ENCODE measurements around the gene PLCB1.
"Not testable (repeated sequence)": the region's sequence is repeated elsewhere in the genome, so short reads cannot be mapped to it uniquely, and the experiment has no call there.

PLCB1 gene

DNA sequence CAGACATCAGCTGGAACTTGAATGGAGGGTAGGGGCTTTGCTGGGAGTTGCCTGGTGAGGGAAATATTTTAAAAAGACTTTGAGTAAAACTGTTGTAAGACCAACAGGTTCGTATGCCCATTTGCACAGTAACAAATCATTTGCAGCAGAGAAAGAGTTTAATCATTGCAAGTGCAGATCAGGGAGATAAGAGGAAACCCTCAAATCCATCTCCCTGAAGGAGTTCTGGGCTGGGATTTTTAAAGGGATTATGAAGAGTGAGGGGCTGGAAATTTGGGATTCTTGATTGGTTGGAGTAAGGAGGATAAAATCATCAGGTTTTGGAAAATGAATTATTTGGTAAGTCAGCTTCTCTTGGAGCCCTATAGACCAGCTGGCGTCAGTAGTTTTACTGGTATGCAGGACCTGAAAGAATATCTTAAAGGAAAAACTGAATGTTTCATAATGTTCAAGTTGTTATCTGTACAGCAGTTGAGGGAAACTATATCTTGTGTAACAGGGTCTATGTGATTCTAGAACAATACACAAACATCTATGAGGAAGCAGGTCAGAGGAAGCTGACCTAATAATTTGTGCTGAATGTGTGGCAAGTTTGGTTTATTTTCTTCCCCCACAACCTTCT, 295.5 kb downstream of the PLCB1 start:
- Mint-ChIP-seq H3K27me3 (peaks cover 7% of the 10 kb centered on the region), H3K27ac (no peak overlapping the region), H3K36me3 (no peaks in the 10 kb centered on the region), H3K9me3 (no peaks in the 10 kb centered on the region), H3K4me1 (no peaks in the 10 kb centered on the region), H3K4me3 (no peak overlapping the region)
- DNase-seq (ENCODE audit: low spot score in 2 of 2): no peak
- ATAC-seq (ENCODE audit: low read depth): no peak

DNA sequence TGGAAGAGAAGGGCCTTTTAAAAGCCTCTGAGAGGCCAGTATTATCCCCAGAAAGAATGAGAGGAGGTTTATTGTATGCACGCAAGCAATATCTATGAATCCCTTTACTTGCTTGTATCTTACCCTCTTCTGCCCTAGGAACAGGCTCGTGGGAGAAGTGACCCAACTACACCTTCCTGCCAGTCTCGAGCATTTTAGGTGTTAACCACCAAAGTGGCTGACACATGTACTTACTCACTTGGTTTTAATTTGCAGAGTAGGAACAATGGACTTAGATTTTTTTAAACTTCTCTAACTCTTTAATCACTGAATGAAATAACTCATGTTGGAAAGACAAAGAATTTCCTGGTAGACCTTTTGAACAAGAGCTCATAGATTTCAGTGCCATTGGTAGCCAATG, 296.9 kb downstream of the PLCB1 start:
- Mint-ChIP-seq H3K9me3 (no peaks in the 10 kb centered on the region), H3K27ac (no peak overlapping the region), H3K4me3 (no peak overlapping the region), H3K27me3 (peaks cover 5% of the 10 kb centered on the region), H3K4me1 (no peaks in the 10 kb centered on the region), H3K36me3 (no peaks in the 10 kb centered on the region)
- no peak for DNase-seq (ENCODE audit: low spot score in 2 of 2)
- no peak for ATAC-seq (ENCODE audit: low read depth)

DNA sequence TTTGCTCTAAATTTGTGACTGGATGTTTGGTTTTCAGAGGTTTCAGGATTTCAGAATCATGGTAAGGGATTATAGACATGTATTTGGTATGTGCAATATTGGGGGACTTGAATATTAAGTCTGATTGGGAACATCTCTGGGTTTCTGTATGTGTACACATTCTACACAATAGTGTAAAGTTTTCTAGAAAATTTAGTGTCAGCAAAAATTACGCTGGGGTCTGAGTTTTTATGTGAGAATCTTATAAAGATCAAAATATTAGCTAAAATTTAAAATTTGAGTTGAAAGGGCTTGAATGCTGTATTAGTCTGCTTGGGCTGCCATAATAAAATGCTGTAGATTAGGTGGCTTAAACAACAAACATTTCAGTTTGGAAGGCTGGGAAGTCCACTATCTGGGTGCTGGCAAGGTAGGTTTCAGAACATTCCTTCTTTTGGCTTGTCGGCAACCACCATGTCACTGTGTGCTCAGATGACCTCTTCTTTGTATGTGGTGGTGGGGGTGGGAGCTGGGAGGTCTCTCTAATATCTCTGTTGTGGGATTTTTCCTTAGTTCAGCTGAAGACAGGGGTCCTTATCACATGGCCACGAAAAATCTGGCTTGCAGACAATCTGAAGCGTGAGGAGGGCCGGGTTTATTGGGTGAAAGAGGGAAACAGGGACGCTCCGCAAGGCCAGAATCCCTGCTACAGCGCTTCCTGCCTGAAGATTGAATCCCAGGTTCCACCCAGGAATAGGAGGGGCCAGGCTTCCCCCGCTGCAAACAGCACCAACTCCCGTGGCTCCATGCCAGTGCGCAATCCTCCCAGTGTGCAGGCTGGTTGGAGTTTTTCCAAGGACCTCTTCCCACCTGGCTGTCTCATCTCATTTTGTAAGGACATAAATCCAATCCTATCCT, 299.7 kb downstream of the PLCB1 start:
- DNase-seq (ENCODE audit: low spot score in 2 of 2): no peak
- ATAC-seq (ENCODE audit: low read depth): no peak
- Mint-ChIP-seq H3K4me3 (no peak overlapping the region), H3K4me1 (no peaks in the 10 kb centered on the region), H3K9me3 (no peaks in the 10 kb centered on the region), H3K36me3 (no peaks in the 10 kb centered on the region), H3K27ac (no peak overlapping the region), H3K27me3 (peaks cover 2% of the 10 kb centered on the region)

DNA sequence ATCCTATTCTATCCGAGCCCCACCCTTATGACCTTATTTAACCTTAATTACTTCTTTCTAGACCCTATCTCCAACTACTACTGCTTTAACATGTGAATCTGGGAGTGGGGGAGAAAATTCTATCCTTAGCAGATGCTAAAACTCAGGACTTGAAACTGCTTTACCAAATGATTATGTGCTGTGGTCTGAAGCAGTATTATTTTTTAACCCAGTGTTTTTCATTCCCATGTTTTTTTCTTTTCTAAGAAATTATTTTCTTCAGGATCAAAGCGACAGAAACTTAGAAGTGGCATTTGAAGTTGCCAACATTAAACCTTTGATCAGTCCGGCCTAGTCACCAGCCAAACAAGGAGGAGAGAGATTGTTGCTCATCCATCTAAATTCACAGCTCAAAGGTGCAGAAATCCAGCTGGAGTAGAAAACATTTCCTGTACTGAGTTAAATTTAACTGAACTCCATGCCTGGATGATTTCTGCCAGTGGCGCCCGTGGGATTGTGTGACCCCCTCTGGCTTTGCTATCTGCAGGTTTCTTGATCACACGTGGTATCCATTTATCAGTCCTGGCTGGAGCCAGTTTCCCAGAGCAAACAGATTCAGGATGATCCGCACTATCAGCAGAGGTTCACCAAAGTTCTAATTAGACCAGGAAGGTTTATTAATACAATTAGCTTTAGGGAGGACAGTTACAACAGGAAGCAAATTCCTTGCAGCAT, 300.5 kb downstream of the PLCB1 start:
- ATAC-seq (ENCODE audit: low read depth): no peak
- DNase-seq (ENCODE audit: low spot score in 2 of 2): no peak
- Mint-ChIP-seq H3K27me3 (peaks cover 2% of the 10 kb centered on the region), H3K9me3 (no peaks in the 10 kb centered on the region), H3K36me3 (no peaks in the 10 kb centered on the region), H3K4me3 (no peak overlapping the region), H3K27ac (no peak overlapping the region), H3K4me1 (no peaks in the 10 kb centered on the region)

DNA sequence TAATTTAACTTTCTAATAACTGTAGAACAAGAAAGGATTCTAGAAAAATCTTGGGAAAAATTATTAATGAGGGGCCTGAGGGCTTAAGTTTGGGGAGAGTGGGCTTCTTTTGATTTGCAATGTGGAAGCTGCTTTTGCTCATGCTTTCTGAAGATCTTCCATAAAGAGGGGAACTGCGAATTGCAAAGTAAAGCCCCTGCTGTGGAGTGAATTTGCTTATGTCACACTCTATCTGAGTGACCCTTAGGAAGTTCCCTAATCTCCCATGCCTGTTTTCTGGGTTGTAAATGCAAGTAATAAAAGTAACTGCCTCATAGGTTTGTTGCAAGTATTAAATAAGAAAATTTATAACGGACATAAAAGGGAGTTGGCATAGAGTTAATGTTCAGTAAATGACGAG, 301.2 kb downstream of the PLCB1 start:
- DNase-seq (ENCODE audit: low spot score in 2 of 2) (no peak), ATAC-seq (ENCODE audit: low read depth) (no peak)
- Mint-ChIP-seq H3K27ac (no peak overlapping the region), H3K27me3 (peaks cover 2% of the 10 kb centered on the region), H3K9me3 (no peaks in the 10 kb centered on the region), H3K36me3 (no peaks in the 10 kb centered on the region), H3K4me1 (no peaks in the 10 kb centered on the region), H3K4me3 (no peak overlapping the region)

DNA sequence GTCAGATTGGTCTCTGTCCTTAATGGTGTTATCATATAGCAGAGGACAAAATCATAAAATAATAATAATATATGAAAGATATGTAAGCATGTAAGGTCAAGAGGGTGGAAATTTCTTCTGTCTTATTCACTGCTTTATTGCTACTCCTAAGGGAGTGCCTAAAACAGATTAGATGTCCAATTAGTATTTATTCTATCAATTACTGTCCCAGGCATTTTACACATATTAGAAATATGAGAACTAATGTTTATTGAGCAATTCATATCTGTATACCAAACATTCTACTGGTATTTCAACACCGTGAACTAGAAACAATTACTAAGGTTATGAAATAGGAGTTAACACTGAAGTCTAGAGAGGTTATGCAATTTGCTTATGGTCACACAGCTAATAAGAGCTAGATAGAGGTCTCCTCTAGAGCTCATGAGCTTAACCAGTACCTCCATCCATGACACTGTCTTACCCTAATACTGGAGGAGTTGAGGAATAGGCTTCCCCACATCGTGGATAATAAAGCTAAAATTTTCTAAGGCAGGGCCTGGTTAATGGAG, 302.3 kb downstream of the PLCB1 start:
- H3K27ac Mint-ChIP-seq: no peak overlapping the region
- DNase-seq (ENCODE audit: low spot score in 2 of 2): no peak
- H3K4me3 Mint-ChIP-seq: no peak overlapping the region
- no peaks in the 10 kb centered on the region for H3K27me3 Mint-ChIP-seq
- H3K9me3 Mint-ChIP-seq: no peaks in the 10 kb centered on the region
- no peaks in the 10 kb centered on the region for H3K4me1 Mint-ChIP-seq
- H3K36me3 Mint-ChIP-seq: no peaks in the 10 kb centered on the region
- no peak for ATAC-seq (ENCODE audit: low read depth)

DNA sequence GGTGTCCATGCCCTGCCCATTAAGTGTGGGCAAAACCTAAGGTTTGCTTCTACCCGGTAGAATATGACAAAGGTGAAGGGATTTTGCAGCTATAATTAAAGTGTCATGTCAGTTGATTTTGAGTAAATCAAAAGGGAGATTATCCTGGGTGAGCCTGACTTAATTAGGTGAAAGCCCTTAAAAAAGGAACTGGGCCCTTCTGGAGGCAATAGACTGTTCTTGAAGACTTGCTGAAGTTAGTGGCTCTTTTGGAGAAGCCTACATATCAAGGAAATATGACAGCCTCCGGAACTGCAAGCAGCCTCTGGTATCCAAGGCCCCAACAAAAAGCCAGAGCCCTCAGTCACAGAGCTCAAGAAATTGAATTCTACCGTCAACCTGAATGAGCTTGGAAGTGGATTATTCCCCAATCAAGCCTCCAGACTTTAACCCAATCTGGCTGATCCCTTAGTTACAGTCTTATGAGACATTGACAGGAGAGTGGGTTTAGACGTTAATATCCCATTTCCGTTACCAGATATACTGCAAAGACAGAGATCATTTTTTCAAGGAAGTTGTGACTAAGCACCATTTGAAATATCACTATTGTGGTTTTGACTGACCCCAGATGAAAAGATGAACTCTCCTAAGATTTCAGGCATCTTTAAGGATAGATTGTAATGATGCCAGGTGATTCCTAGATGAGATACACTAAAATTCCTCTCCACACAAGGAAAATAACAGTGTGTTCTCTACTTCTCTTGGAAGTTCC, 303.4 kb downstream of the PLCB1 start:
- H3K9me3 Mint-ChIP-seq: no peaks in the 10 kb centered on the region
- ATAC-seq (ENCODE audit: low read depth) (no peak), DNase-seq (ENCODE audit: low spot score in 2 of 2) (no peak)
- no peaks in the 10 kb centered on the region for H3K27me3 Mint-ChIP-seq
- no peaks in the 10 kb centered on the region for H3K4me1 Mint-ChIP-seq
- H3K4me3 Mint-ChIP-seq: no peak overlapping the region
- no peak overlapping the region for H3K27ac Mint-ChIP-seq
- H3K36me3 Mint-ChIP-seq: no peaks in the 10 kb centered on the region

DNA sequence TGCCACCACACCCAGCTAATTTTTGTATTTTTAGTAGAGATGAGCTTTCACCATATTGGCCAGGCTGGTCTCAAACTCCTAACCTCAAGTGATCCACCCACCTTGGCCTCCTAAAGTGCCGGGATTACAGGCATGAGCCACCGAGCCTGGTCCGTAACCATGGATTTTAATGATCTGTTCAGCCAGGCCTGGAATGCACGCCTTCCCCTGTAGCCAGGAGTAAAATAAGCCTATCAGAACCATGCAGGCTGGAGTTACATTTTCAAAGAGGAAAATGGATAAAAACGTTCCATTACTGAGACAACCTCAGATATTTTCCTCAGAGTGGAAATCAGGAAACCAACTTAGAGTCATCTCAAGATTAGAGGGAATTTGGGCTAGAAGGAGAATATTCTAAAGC, 304.9 kb downstream of the PLCB1 start:
- not testable (repeated sequence) for H3K4me3 Mint-ChIP-seq; H3K27ac Mint-ChIP-seq; H3K27me3 Mint-ChIP-seq; H3K36me3 Mint-ChIP-seq; DNase-seq (ENCODE audit: low spot score in 2 of 2); H3K4me1 Mint-ChIP-seq; ATAC-seq (ENCODE audit: low read depth); H3K9me3 Mint-ChIP-seq

DNA sequence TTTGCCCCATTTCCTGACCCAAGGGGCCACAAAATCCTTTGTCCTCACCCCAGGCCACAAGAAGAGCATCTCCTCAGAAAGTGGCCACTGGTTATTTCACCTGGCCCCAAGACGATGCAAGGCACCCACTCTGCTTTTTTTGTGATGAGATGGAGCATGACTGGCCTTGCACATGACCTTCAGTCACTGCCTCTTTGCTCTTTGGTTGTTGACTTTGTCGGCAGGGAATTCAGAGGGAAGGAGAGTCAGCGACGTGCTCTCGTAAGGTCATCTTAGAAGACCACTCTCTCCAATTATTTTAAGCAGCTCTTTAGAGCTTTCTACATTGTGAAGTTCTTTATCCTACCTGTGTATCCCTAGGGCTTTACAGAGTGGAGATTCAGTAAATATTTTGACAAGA, 306.7 kb downstream of the PLCB1 start:
- H3K9me3 Mint-ChIP-seq: no peaks in the 10 kb centered on the region
- ATAC-seq (ENCODE audit: low read depth) (no peak), DNase-seq (ENCODE audit: low spot score in 2 of 2) (no peak)
- H3K27me3 Mint-ChIP-seq: no peaks in the 10 kb centered on the region
- H3K4me3 Mint-ChIP-seq: no peak overlapping the region
- no peak overlapping the region for H3K27ac Mint-ChIP-seq
- no peaks in the 10 kb centered on the region for H3K36me3 Mint-ChIP-seq
- no peaks in the 10 kb centered on the region for H3K4me1 Mint-ChIP-seq

DNA sequence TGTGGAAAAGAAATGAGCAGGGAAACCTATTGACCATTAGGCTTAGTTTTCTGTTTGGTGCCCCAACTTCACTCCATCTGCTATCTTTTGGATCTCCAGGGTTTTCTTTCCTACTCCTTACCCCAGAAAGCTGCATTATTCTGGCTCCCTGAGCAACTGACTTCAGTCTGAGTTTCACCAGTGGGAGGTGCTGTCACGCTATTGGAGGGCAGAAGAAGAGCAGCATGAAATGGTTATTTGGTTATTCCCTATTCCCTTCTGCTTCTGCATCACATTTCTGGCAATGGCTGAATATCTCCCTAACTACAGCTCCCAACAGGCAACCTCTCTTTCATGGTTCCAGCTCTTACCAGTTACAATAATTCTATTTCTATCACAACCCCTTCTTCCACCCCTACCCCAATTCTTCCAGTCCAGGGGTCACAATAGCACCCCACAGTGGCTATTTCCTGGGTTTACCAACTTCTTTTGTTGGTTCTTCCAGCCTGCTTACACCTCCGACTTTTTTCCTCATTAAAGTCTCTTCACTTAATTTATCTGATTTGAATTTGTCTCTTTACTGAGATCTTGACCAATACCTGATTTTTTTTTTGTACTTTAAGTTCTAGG, 311.5 kb downstream of the PLCB1 start:
- no peak overlapping the region for H3K27ac Mint-ChIP-seq

DNA sequence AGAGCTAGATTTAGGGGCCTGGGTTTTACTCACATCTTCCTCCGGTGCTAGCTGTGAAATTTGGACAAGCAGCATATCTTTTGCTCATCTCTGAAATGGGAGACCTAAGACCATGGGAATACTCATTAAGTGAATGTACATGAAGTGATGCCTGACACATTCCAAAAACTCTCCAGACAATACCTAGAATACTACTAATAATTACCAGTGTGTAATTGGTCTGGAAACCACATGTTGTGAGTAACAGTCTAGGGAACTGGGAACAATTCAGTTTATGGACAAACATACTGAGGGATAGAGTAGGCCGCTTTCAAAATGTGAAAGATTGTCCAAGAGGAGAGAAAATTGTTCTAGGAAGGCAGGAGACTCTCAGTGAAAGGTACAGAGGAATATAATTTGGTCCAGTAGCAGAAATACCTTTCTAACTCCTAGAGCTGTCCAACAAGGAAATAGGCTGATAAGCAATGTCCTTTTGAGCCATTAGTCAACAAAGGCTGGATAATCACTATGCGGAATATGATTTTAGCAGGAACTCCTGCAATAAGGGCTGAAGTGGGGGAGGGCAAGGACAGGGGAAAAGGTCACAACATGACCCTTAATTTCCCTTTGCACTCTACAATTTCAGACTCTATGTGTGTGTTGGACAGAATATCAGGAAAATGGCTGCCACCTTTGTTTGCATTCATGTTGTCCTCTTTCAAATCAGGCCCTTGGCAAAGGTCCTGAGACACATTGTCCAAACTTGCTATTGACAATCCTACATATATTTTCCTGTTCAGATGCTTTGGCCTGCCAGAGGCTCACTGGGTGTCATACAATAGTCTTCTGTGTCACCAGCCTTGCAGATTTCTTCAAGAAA, 315.4 kb downstream of the PLCB1 start:
- no peak overlapping the region for H3K27ac Mint-ChIP-seq
- no peak for ATAC-seq (ENCODE audit: low read depth)
- no peak for DNase-seq (ENCODE audit: low spot score in 2 of 2)
- H3K9me3 Mint-ChIP-seq: no peaks in the 10 kb centered on the region
- no peaks in the 10 kb centered on the region for H3K36me3 Mint-ChIP-seq
- H3K4me3 Mint-ChIP-seq: no peak overlapping the region
- H3K4me1 Mint-ChIP-seq: no peaks in the 10 kb centered on the region
- peaks cover 2% of the 10 kb centered on the region for H3K27me3 Mint-ChIP-seq

More for the DNA sequence above, 311.5 kb downstream of the PLCB1 start:
- Mint-ChIP-seq H3K36me3 (no peaks in the 10 kb centered on the region), H3K9me3 (no peaks in the 10 kb centered on the region), H3K27me3 (no peaks in the 10 kb centered on the region), H3K4me3 (no peak overlapping the region), H3K4me1 (no peaks in the 10 kb centered on the region)
- ATAC-seq (ENCODE audit: low read depth): no peak
- no peak for DNase-seq (ENCODE audit: low spot score in 2 of 2)

DNA sequence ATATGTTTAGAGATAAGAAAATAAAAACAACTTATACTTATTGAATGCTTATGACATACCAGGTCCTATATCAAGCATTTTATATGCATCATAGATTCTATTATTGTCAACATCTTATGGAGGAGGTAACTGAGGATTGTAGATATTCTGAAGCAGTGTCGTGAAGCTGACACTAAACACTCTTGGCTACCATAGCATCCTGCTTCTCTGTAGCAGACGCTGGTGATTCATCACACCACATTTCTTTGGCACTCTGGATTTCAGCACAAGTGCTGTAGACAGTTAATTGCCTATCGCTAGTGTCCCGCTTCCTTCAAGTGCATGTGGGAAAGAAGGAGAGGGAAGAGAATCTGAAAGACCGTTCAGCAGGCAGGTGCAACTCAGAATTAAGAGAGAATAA, 317.1 kb downstream of the PLCB1 start:
- DNase-seq (ENCODE audit: low spot score in 2 of 2) (no peak), ATAC-seq (ENCODE audit: low read depth) (no peak)
- Mint-ChIP-seq H3K9me3 (no peaks in the 10 kb centered on the region), H3K4me1 (no peaks in the 10 kb centered on the region), H3K4me3 (no peak overlapping the region), H3K27me3 (peaks cover 2% of the 10 kb centered on the region), H3K36me3 (no peaks in the 10 kb centered on the region), H3K27ac (no peak overlapping the region)
